Measurements from ENCODE around the gene RPL7L1. TPM values are rescaled to one million over a fixed set of nuclear protein-coding genes. Genes with fewer than 3 reads are reported as not detected.
A peak's percentile ranks its signal among the peaks of the same experiment; 100 is the strongest.

The RPL7L1 gene
- total and polyA plus RNA-seq, 2 of the 4 experiments (the other 2 are of a cell fraction) = 43.0 to 112 TPM

DNA sequence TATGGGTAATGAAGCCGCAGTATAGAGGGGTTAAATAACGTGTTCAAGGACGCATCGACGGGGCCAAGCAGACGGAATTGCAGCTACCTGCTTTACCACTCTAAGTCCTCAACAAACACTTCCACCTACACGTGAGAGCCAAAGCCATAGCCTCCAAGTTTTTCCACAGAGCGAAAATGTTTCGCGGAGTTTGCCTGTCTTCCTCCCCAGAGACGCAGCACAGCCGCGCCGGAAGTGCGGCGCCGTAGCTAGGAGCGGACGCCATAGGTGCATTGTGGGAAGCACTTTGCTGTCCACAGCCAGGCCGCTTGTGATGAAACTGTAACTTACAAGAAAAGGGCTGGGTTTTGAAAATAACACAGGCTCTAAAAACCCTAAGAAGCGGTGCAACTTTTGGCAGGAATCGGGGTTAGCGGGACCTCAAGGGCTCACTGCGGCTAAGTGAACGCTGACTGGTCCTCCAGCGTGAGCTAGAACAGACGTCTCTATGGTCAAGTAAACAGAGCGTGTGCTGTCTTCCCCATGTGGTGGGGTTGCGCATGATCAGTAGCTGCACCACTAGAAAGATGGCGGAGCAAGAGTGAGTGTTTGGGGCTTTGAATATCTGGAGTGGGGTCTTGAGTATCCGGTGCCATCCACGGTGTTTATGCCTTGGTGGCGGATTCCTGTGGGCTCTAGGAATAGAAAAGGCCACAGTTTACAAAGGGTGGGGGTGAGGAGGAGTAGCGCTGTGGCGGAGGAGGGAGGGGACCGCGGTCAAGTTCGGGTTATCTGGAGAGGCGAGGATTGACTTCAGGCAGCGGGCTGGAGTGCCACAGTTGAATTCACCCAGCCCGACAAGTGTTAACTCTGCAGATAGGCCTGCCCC is at the start of gene RPL7L1 (continued):
- TF ChIP-seq CHD1 (IDR thresholded peaks at IDR 0.05; ENCODE audit: low read depth, low read length) (0 out of 2 replicates have a peak, but pooled peaks have one; percentile 42), MAZ (IDR thresholded peaks at IDR 0.05; ENCODE audit: borderline replicate concordance, low read depth, low read length) (peak; percentile 10; the same call in 1 of the 2 replicates), BHLHE40 (IDR thresholded peaks at IDR 0.05; ENCODE audit: low read depth, low read length) (no peak), RFX5 (IDR thresholded peaks at IDR 0.05; ENCODE audit: low read depth, low read length) (no peak), MAFK (IDR thresholded peaks at IDR 0.05; ENCODE audit: low read depth, low read length) (no peak)

GRCh38 chr6:42831237-42831636 is 48.2 kb upstream of the RPL7L1 start:
- no peak overlapping the region for H2BK20ac ChIP-seq (ENCODE audit: low read depth, low read length)
- dilution Hi-C loops (cut with HindIII; ENCODE audit: low sequenced_read_pairs, unreplicated experiment) = no loop called here
- TF ChIP-seq USF2 (IDR thresholded peaks at IDR 0.05; ENCODE audit: low read depth, low read length) = no peak
- TF ChIP-seq SMC3 (IDR thresholded peaks at IDR 0.05; ENCODE audit: low read depth, low read length) = no peak
- no peak for TF ChIP-seq MAFK (IDR thresholded peaks at IDR 0.05; ENCODE audit: low read depth, low read length)
- no peak for TF ChIP-seq RFX5 (IDR thresholded peaks at IDR 0.05; ENCODE audit: low read depth, low read length)
- TF ChIP-seq, protein P1, sequence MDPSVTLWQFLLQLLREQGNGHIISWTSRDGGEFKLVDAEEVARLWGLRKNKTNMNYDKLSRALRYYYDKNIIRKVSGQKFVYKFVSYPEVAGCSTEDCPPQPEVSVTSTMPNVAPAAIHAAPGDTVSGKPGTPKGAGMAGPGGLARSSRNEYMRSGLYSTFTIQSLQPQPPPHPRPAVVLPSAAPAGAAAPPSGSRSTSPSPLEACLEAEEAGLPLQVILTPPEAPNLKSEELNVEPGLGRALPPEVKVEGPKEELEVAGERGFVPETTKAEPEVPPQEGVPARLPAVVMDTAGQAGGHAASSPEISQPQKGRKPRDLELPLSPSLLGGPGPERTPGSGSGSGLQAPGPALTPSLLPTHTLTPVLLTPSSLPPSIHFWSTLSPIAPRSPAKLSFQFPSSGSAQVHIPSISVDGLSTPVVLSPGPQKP (IDR thresholded peaks at IDR 0.05; ENCODE audit: borderline replicate concordance, low read depth, low read length) = no peak
- H2BK5ac ChIP-seq (ENCODE audit: low read depth, low read length, poor library complexity, severe bottlenecking) = no peak overlapping the region
- peak; percentile 24 for DNase-seq
- H4K91ac ChIP-seq (ENCODE audit: insufficient read depth, low read depth, low read length) = no peak overlapping the region
- POLR2A ChIA-PET (ENCODE audit: unreplicated experiment) = no interaction called here
- peaks cover 3% of the 10 kb centered on the region; the same call in 1 of the 2 replicates for H3K9me1 ChIP-seq (ENCODE audit: insufficient read depth, low read length)
- H3K4me1 ChIP-seq (ENCODE audit: control insufficient read depth, insufficient read depth, low read length) = no peaks in the 10 kb centered on the region
- no peak overlapping the region for H4K5ac ChIP-seq (ENCODE audit: low read depth, low read length)
- ATAC-seq (ENCODE audit: low read depth) = no peak; the same call in 1 of the 2 replicates
- no peak overlapping the region for H3K9ac ChIP-seq (ENCODE audit: low read depth, low read length)
- CTCF ChIA-PET = interaction anchor here (0.6 to 0.7 kb wide), 2 partner anchors 11 to 22 kb away, joined by 3 read pairs; no protein-coding TSS in a partner anchor
- H3K18ac ChIP-seq (ENCODE audit: low read depth, low read length) = no peak overlapping the region
- in situ Hi-C loops (cut with MboI; ENCODE audit: low sequenced_read_pairs) = no loop called here
- WGBS, 2 experiments (ENCODE audit: extremely low coverage in 2 of 2, insufficient read length in 1 of 2) = no CpG with 5 or more reads among the region's 3 CpGs
- H3K9me3 ChIP-seq (ENCODE audit: control insufficient read depth, insufficient read depth, low read length) = no peaks in the 10 kb centered on the region
- no peak overlapping the region for H4K8ac ChIP-seq (ENCODE audit: low read depth in 2 of 2, low read length in 2 of 2)
- no peak overlapping the region for H2AK5ac ChIP-seq (ENCODE audit: low read depth, low read length)
- no peaks in the 10 kb centered on the region for H4K20me1 ChIP-seq (ENCODE audit: insufficient read depth, low read length)
- BruUV-seq (replicated peaks) = no TSS peak
- no peak overlapping the region for H2BK15ac ChIP-seq (ENCODE audit: low read depth, low read length)
- no peak overlapping the region for H3K4me2 ChIP-seq (ENCODE audit: low read depth, low read length)
- no peak overlapping the region for H2AFZ ChIP-seq (replicated peaks; ENCODE audit: low read length, poor library complexity)
- no peak overlapping the region for H3K27ac ChIP-seq (ENCODE audit: insufficient read depth, low read length)
- peaks cover 22% of the 10 kb centered on the region for H3K36me3 ChIP-seq (ENCODE audit: control insufficient read depth, insufficient read depth, low read length)
- H3K14ac ChIP-seq (replicated peaks; ENCODE audit: low read depth, low read length) = no peak overlapping the region
- H2BK120ac ChIP-seq (ENCODE audit: low read depth, low read length) = no peak overlapping the region
- H3K56ac ChIP-seq (ENCODE audit: extremely low read depth, insufficient read depth, low read length) = no peak overlapping the region
- intact Hi-C loops (cut with micrococcal nuclease) = no loop called here
- no peaks in the 10 kb centered on the region for H3K27me3 ChIP-seq (ENCODE audit: control insufficient read depth, insufficient read depth, low read length)
- no peak overlapping the region for H3K4me3 ChIP-seq (ENCODE audit: insufficient read depth, low read depth, low read length)
- H3K23ac ChIP-seq (ENCODE audit: low read depth, low read length) = no peak overlapping the region
- H2AK9ac ChIP-seq (replicated peaks; ENCODE audit: low read depth, low read length, poor library complexity) = no peak overlapping the region
- H3K4ac ChIP-seq (ENCODE audit: low read depth, low read length) = no peak overlapping the region
- H3K79me1 ChIP-seq (ENCODE audit: low read depth in 1 of 2, low read length in 2 of 2) = peaks cover 0 to 14% of the 10 kb centered on the region in 2 experiments; a peak in 1 of 4 replicates
